HCT116 (cell line): ENCODE data around the gene CORO2A. TPM values are rescaled to one million over a fixed set of nuclear protein-coding genes. Genes with fewer than 3 reads are reported as not detected.

Experiments
- ATAC-seq: fragments of 200-7000 bp; cut with Tn5 transposase; 2 replicates; pipeline ENCODE4 v1.9.1; 2020; ENCODE audit warnings: mild to moderate bottlenecking, moderate library complexity
- BruUV-seq: library from RNA; stranded (reverse); fragments of 400-500 nt; replicated peaks from 2 replicates; lab custom pipeline; 2021; lab: Mats Ljungman, UMichigan
- CTCF ChIA-PET: fragments of 300-600 bp; sonication (Branson Sonifier 250); formaldehyde crosslinking; loops from one replicate; lab custom pipeline; 2021; ENCODE audit warnings: antibody characterized with exemption; lab: Charles Lee
- POLR2A ChIA-PET: fragments of 300-600, 350-600 bp; sonication (Branson Sonifier 250); formaldehyde crosslinking; loops from one replicate; lab custom pipeline; 2021; ENCODE audit warnings: antibody characterized with exemption; lab: Charles Lee
- RAD21 ChIA-PET, 2 experiments: fragments of 300-600 bp; sonication (Branson Sonifier 250); formaldehyde crosslinking; loops; one replicate each; lab custom pipeline; 2023; ENCODE audit warnings: low total read pairs in 2 of 2; ENCODE audit not compliant: uncharacterized antibody in 2 of 2, unreplicated experiment in 2 of 2, low non-redundant PET in 1 of 2; lab: Charles Lee
- DNase-seq: peaks from one replicate; pipeline ENCODE4 v3.0.0-alpha.2; 2010; ENCODE audit warnings: low read depth, low spot score
- H2AFZ ChIP-seq: fragments of 200-600 bp; shearing (Covaris generic), sonication (generic); 2 replicates; pipeline ENCODE4 v1.6.1; 2017; ENCODE audit warnings: low read depth, mixed run types, mixed read lengths, antibody characterized with exemption, low read length; ENCODE audit not compliant: poor library complexity, severe bottlenecking
- H3K27ac ChIP-seq: 2 replicates; pipeline ENCODE4 v1.5.1; 2012; ENCODE audit warnings: low read depth, low read length
- H3K27me3 ChIP-seq: fragments of 200-600 bp; sonication (generic); 2 replicates; pipeline ENCODE4 v1.6.1; 2016; ENCODE audit warnings: mixed run types, low read length, mixed read lengths; ENCODE audit not compliant: insufficient read depth
- H3K36me3 ChIP-seq, 2 experiments: fragments of 200-500 bp in 1 of 2; fragments of 200-600 bp in 1 of 2; sonication (Bioruptor generic) in 1 of 2; sonication (generic) in 1 of 2; 2 replicates each; pipeline versions ENCODE4 v1.5.1 to v1.6.1; 2014 to 2016; ENCODE audit warnings: low read length in 2 of 2, inconsistent platforms in 1 of 2, mixed read lengths in 1 of 2, mixed run types in 1 of 2; ENCODE audit not compliant: insufficient read depth in 2 of 2, control insufficient read depth in 1 of 2
- H3K4me1 ChIP-seq, 2 experiments: fragments of 200-600 bp in 1 of 2; sonication (generic) in 1 of 2; 2 replicates each; pipeline versions ENCODE4 v1.5.1 to v1.6.1; 2012 to 2017; ENCODE audit warnings: low read length in 2 of 2, inconsistent platforms in 1 of 2, mild to moderate bottlenecking in 1 of 2, mixed read lengths in 1 of 2, mixed run types in 1 of 2, moderate library complexity in 1 of 2; ENCODE audit not compliant: insufficient read depth in 2 of 2, control insufficient read depth in 1 of 2
- H3K4me2 ChIP-seq: fragments of 200-600 bp; sonication (generic); 2 replicates; pipeline ENCODE4 v1.6.1; 2017; ENCODE audit warnings: mixed run types, low read length, mixed read lengths
- H3K4me3 ChIP-seq, 2 experiments: fragments of 200-600 bp in 1 of 2; sonication (generic) in 1 of 2; replicated peaks in 1 of 2; 2 replicates each; pipeline ENCODE4 v1.5.1; 2011 to 2016; ENCODE audit warnings: low read length in 2 of 2, control low read depth in 1 of 2, low read depth in 1 of 2, mild to moderate bottlenecking in 1 of 2, mixed read lengths in 1 of 2, mixed run types in 1 of 2
- H3K79me2 ChIP-seq: fragments of 200-600 bp; sonication (generic); 2 replicates; pipeline ENCODE4 v1.6.1; 2017; ENCODE audit warnings: mild to moderate bottlenecking, mixed run types, low read length, moderate library complexity, mixed read lengths; ENCODE audit not compliant: insufficient read depth
- H3K9ac ChIP-seq: fragments of 200-600 bp; sonication (generic); 2 replicates; pipeline ENCODE4 v1.6.1; 2016; ENCODE audit warnings: low read length, mixed read lengths
- H3K9me2 ChIP-seq: fragments of 200-600 bp; sonication (generic), shearing (Covaris generic); 2 replicates; pipeline ENCODE4 v1.6.1; 2017; ENCODE audit warnings: mixed run types, mild to moderate bottlenecking, moderate library complexity; ENCODE audit not compliant: insufficient read depth
- H3K9me3 ChIP-seq, 2 experiments: fragments of 200-500 bp in 1 of 2; fragments of 200-600 bp in 1 of 2; sonication (Bioruptor generic) in 1 of 2; sonication (generic) in 1 of 2; 2 replicates each; pipeline ENCODE4 v1.6.1; 2014 to 2017; ENCODE audit warnings: low read length in 2 of 2, mixed read lengths in 2 of 2, inconsistent platforms in 1 of 2, low read depth in 1 of 2, mild to moderate bottlenecking in 1 of 2, mixed run types in 1 of 2, moderate library complexity in 1 of 2; ENCODE audit not compliant: control insufficient read depth in 1 of 2, insufficient read depth in 1 of 2
- H4K20me1 ChIP-seq: fragments of 200-600 bp; sonication (generic), shearing (Covaris generic); 2 replicates; pipeline ENCODE4 v1.6.1; 2017; ENCODE audit warnings: mixed run types, mild to moderate bottlenecking, moderate library complexity; ENCODE audit not compliant: insufficient read depth
- CBX3 ChIP-seq: IDR thresholded peaks from 2 replicates; pipeline ENCODE4 v1.6.1; 2012; ENCODE audit warnings: low read depth
- CEBPB ChIP-seq: IDR thresholded peaks from 2 replicates; pipeline ENCODE4 v1.6.1; 2012; ENCODE audit warnings: low read depth
- ELF1 ChIP-seq: IDR thresholded peaks from 2 replicates; pipeline ENCODE4 v1.6.1; 2012; ENCODE audit warnings: low read depth, borderline replicate concordance
- EZH2phosphoT487 ChIP-seq: fragments of 200-600 bp; IDR thresholded peaks from 2 replicates; pipeline ENCODE4 v1.6.1; 2018; ENCODE audit warnings: antibody characterized with exemption, borderline replicate concordance
- FOSL1 ChIP-seq: IDR thresholded peaks from 2 replicates; pipeline ENCODE4 v1.6.1; 2012; ENCODE audit warnings: low read depth
- JUND ChIP-seq: IDR thresholded peaks from 2 replicates; pipeline ENCODE4 v1.6.1; 2012
- POLR2A ChIP-seq: IDR thresholded peaks from 2 replicates; pipeline ENCODE4 v1.7.0; 2011; ENCODE audit warnings: borderline replicate concordance; ENCODE audit not compliant: insufficient read depth, insufficient read length; ENCODE audit errors: extremely low read depth
- POLR2AphosphoS5 ChIP-seq: IDR thresholded peaks from 2 replicates; pipeline ENCODE4 v1.6.1; 2011; ENCODE audit warnings: mild to moderate bottlenecking, low read depth, low read length, moderate library complexity
- RAD21 ChIP-seq: IDR thresholded peaks from 2 replicates; pipeline ENCODE4 v1.6.1; 2012; ENCODE audit warnings: low read depth, mild to moderate bottlenecking
- SIN3A ChIP-seq: IDR thresholded peaks from 2 replicates; pipeline ENCODE4 v1.6.1; 2012; ENCODE audit warnings: low read depth
- SP1 ChIP-seq: IDR thresholded peaks from 2 replicates; pipeline ENCODE4 v1.6.1; 2012; ENCODE audit warnings: low read depth
- SRF ChIP-seq: IDR thresholded peaks from 2 replicates; pipeline ENCODE4 v1.6.1; 2012; ENCODE audit warnings: low read depth
- TCF7L2 ChIP-seq: IDR thresholded peaks from 2 replicates; pipeline ENCODE4 v1.7.0; 2011; ENCODE audit warnings: borderline replicate concordance, inconsistent platforms; ENCODE audit not compliant: insufficient read depth, insufficient read length; ENCODE audit errors: extremely low read depth
- YY1 ChIP-seq: IDR thresholded peaks from 2 replicates; pipeline ENCODE4 v1.6.1; 2011; ENCODE audit warnings: low read length, low read depth, moderate library complexity, mild to moderate bottlenecking; ENCODE audit not compliant: insufficient replicate concordance; ENCODE audit errors: extremely low read depth
- ZFX ChIP-seq: fragments of 450-650 bp; IDR thresholded peaks from 2 replicates; pipeline ENCODE4 v1.6.1; 2017
- intact Hi-C: fragments of 100-400 bp; cut with micrococcal nuclease; formaldehyde crosslinking; loops from 2 replicates; pipeline ENCODE4 v1.10.0; 2022
- total RNA-seq: library from RNA; stranded (reverse); gene quantifications from one replicate; pipeline ENCODE4 v1.2.1, GENCODE V29; 2021; ENCODE audit not compliant: unreplicated experiment
- TF ChIP-seq, protein P1 (sequence below): IDR thresholded peaks from 2 replicates; pipeline ENCODE4 v1.6.1; 2012; ENCODE audit warnings: low read depth
- TF ChIP-seq, protein P2 (sequence below): IDR thresholded peaks from 2 replicates; pipeline ENCODE4 v1.6.1; 2011; ENCODE audit warnings: mild to moderate bottlenecking, low read length, moderate library complexity; ENCODE audit not compliant: insufficient replicate concordance; ENCODE audit errors: extremely low read depth
- TF ChIP-seq, protein P3 (sequence below): IDR thresholded peaks from 2 replicates; pipeline ENCODE4 v1.6.1; 2012
- TF ChIP-seq, protein P4 (sequence below): IDR thresholded peaks from 2 replicates; pipeline ENCODE4 v1.6.1; 2012
- TF ChIP-seq, protein P5 (sequence below), 3 experiments: fragments of 200-600 bp in 1 of 3; sonication (generic) in 1 of 3; IDR thresholded peaks in 2 of 3; conservative IDR thresholded peaks in 1 of 3; 2 replicates each; pipeline ENCODE4 v1.5.1; 2012 to 2017; ENCODE audit warnings: low read depth in 2 of 3, low read length in 2 of 3, antibody characterized with exemption in 1 of 3, borderline replicate concordance in 1 of 3, control low read depth in 1 of 3, mild to moderate bottlenecking in 1 of 3, mixed read lengths in 1 of 3, mixed run types in 1 of 3, moderate library complexity in 1 of 3; ENCODE audit not compliant: insufficient read depth in 1 of 3

CORO2A gene
- total RNA-seq, 1 experiment from 2014 or later, result 5.7 TPM

DNA sequence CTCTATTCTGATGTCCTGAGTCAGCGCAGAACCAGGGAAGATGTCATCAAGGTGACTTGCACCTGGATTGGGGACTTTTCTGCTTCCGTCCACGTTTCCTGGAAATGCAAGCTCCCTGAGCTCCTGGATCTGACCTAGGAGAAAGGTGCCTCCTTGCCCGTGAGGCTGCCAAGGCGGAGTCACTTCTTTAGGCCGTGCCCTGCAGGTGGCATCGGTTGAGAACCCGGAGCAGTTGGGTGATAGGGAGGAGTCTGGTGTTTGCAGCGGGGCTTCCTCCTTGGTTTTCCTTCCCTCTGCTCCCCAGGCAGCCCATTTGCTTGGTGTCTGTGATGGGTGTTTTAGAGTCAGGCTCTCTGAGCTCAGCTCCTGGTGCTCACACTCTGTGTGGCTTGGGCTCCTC is 120.7 kb downstream of the CORO2A start:
- Histone ChIP-seq H3K9me3 (no peaks in the 10 kb centered on the region), H3K4me1 (peaks cover 0 to 18% of the 10 kb centered on the region in 2 experiments; a peak in 3 of 4 replicates), H3K4me2 (no peak overlapping the region), H3K79me2 (peaks cover 63% of the 10 kb centered on the region), H3K27me3 (no peaks in the 10 kb centered on the region), H3K4me3 (no peak overlapping the region), H3K9me2 (no peaks in the 10 kb centered on the region), H2AFZ (no peak overlapping the region), H3K36me3 (peaks cover under 1 to 14% of the 10 kb centered on the region in 2 experiments; a peak in 2 of 4 replicates), H3K27ac (no peak overlapping the region), H3K9ac (no peak overlapping the region), H4K20me1 (no peaks in the 10 kb centered on the region)
- ATAC-seq, result no peak
- TF ChIP-seq, protein P1, sequence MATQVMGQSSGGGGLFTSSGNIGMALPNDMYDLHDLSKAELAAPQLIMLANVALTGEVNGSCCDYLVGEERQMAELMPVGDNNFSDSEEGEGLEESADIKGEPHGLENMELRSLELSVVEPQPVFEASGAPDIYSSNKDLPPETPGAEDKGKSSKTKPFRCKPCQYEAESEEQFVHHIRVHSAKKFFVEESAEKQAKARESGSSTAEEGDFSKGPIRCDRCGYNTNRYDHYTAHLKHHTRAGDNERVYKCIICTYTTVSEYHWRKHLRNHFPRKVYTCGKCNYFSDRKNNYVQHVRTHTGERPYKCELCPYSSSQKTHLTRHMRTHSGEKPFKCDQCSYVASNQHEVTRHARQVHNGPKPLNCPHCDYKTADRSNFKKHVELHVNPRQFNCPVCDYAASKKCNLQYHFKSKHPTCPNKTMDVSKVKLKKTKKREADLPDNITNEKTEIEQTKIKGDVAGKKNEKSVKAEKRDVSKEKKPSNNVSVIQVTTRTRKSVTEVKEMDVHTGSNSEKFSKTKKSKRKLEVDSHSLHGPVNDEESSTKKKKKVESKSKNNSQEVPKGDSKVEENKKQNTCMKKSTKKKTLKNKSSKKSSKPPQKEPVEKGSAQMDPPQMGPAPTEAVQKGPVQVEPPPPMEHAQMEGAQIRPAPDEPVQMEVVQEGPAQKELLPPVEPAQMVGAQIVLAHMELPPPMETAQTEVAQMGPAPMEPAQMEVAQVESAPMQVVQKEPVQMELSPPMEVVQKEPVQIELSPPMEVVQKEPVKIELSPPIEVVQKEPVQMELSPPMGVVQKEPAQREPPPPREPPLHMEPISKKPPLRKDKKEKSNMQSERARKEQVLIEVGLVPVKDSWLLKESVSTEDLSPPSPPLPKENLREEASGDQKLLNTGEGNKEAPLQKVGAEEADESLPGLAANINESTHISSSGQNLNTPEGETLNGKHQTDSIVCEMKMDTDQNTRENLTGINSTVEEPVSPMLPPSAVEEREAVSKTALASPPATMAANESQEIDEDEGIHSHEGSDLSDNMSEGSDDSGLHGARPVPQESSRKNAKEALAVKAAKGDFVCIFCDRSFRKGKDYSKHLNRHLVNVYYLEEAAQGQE, result no peak
- TF ChIP-seq, protein P2, sequence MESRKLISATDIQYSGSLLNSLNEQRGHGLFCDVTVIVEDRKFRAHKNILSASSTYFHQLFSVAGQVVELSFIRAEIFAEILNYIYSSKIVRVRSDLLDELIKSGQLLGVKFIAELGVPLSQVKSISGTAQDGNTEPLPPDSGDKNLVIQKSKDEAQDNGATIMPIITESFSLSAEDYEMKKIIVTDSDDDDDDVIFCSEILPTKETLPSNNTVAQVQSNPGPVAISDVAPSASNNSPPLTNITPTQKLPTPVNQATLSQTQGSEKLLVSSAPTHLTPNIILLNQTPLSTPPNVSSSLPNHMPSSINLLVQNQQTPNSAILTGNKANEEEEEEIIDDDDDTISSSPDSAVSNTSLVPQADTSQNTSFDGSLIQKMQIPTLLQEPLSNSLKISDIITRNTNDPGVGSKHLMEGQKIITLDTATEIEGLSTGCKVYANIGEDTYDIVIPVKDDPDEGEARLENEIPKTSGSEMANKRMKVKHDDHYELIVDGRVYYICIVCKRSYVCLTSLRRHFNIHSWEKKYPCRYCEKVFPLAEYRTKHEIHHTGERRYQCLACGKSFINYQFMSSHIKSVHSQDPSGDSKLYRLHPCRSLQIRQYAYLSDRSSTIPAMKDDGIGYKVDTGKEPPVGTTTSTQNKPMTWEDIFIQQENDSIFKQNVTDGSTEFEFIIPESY, result no peak
- no peak for TF ChIP-seq ZFX
- TF ChIP-seq YY1, result no peak
- TF ChIP-seq SRF, result no peak
- no peak for TF ChIP-seq RAD21
- TF ChIP-seq JUND, result no peak
- TF ChIP-seq, protein P3, sequence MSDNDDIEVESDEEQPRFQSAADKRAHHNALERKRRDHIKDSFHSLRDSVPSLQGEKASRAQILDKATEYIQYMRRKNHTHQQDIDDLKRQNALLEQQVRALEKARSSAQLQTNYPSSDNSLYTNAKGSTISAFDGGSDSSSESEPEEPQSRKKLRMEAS, result no peak
- no peak for TF ChIP-seq POLR2AphosphoS5
- TF ChIP-seq SIN3A, result no peak
- TF ChIP-seq, protein P4, sequence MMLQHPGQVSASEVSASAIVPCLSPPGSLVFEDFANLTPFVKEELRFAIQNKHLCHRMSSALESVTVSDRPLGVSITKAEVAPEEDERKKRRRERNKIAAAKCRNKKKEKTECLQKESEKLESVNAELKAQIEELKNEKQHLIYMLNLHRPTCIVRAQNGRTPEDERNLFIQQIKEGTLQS, result no peak
- TF ChIP-seq EZH2phosphoT487, result no peak
- TF ChIP-seq SP1, result no peak
- TF ChIP-seq, protein P5, sequence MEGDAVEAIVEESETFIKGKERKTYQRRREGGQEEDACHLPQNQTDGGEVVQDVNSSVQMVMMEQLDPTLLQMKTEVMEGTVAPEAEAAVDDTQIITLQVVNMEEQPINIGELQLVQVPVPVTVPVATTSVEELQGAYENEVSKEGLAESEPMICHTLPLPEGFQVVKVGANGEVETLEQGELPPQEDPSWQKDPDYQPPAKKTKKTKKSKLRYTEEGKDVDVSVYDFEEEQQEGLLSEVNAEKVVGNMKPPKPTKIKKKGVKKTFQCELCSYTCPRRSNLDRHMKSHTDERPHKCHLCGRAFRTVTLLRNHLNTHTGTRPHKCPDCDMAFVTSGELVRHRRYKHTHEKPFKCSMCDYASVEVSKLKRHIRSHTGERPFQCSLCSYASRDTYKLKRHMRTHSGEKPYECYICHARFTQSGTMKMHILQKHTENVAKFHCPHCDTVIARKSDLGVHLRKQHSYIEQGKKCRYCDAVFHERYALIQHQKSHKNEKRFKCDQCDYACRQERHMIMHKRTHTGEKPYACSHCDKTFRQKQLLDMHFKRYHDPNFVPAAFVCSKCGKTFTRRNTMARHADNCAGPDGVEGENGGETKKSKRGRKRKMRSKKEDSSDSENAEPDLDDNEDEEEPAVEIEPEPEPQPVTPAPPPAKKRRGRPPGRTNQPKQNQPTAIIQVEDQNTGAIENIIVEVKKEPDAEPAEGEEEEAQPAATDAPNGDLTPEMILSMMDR (IDR thresholded peaks at IDR 0.05 in 2 of 3, conservative IDR thresholded peaks at IDR 0.05 in 1 of 3; ENCODE audit: borderline replicate concordance in 1 of 3, insufficient read depth in 1 of 3, low read depth in 2 of 3, low read length in 2 of 3), result no peak
- TF ChIP-seq CEBPB, result no peak
- TF ChIP-seq CBX3, result no peak
- no peak for TF ChIP-seq TCF7L2
- no peak for TF ChIP-seq POLR2A
- no peak for TF ChIP-seq ELF1
- no peak for TF ChIP-seq FOSL1
- RAD21 ChIA-PET, result no interaction called here
- POLR2A ChIA-PET, result interaction anchor here (1.1 kb wide), 1 partner anchor 15 kb away, joined by 3 read pairs; the partner anchor contains the start of gene NANS
- no TSS peak for BruUV-seq
- CTCF ChIA-PET, result no interaction called here
- intact Hi-C loops, result loop anchor here (10.0 kb wide), 2 partner anchors 143 to 703 kb away; no protein-coding TSS in a partner anchor
- no peak for DNase-seq
